Cardiac fibroblast (primary cell): ENCODE data around the gene SUCLG2.

Experiments used
- DNase-seq, 2 donors: peaks; one replicate each; pipeline versions ENCODE4 v3.0.0 to v3.0.0-alpha.2; 2010; ENCODE audit warnings: low read depth in 2 of 2
- H3K4me3 ChIP-seq, 2 donors: replicated peaks in 1 of 2; 1 replicate in 1 of 2; 2 replicates in 1 of 2; pipeline ENCODE4 v1.5.1; 2011; ENCODE audit warnings: low read depth in 2 of 2, low read length in 2 of 2, mild to moderate bottlenecking in 2 of 2, moderate library complexity in 1 of 2
- TF ChIP-seq, protein P1 (sequence below): IDR thresholded peaks from one replicate; pipeline ENCODE4 v1.5.1; 2011; ENCODE audit warnings: low read depth, mild to moderate bottlenecking, low read length, inconsistent platforms

Gene SUCLG2

DNA sequence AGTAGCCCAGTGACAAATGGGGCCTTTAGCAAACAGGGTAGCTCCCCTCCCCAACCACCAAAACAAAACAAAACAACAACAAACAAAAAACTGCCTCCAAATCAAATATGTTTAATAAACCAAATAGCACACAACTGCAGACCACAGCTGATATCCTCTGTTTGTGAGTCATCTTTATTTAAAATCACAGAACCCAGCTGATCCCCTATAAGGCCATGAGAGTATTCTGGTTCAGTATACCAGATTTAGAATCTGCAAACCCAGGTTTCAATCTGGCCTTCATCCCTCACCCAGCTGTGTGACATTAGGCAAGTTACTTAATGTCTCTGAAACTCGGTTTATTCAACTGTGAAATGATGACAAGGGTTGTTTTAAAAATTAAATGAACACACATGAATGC is 124.5 kb downstream of the SUCLG2 start:
- no peak overlapping the region for H3K4me3 ChIP-seq
- DNase-seq: peak in 1 of 2 donors; percentile 35
- TF ChIP-seq, protein P1, sequence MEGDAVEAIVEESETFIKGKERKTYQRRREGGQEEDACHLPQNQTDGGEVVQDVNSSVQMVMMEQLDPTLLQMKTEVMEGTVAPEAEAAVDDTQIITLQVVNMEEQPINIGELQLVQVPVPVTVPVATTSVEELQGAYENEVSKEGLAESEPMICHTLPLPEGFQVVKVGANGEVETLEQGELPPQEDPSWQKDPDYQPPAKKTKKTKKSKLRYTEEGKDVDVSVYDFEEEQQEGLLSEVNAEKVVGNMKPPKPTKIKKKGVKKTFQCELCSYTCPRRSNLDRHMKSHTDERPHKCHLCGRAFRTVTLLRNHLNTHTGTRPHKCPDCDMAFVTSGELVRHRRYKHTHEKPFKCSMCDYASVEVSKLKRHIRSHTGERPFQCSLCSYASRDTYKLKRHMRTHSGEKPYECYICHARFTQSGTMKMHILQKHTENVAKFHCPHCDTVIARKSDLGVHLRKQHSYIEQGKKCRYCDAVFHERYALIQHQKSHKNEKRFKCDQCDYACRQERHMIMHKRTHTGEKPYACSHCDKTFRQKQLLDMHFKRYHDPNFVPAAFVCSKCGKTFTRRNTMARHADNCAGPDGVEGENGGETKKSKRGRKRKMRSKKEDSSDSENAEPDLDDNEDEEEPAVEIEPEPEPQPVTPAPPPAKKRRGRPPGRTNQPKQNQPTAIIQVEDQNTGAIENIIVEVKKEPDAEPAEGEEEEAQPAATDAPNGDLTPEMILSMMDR: no peak

DNA sequence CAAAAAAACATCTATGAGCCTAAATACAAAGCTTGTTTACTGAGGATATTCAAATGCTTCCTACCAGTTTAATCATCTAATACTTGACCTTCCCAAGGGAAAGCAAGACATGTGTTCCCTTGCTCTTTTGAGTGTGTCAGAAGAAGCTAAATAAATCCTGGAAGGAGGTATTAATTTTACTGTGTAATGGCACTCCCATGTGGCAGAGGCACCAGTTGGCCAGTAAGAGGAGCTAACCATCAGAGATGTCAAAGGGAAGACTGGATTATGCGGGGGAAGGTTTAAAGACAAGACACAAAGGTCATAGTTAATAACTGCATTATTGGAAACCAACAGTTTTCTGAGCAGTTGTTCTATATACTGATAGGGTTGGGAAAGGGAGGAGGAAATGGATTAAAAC is 125.1 kb downstream of the SUCLG2 start:
- no peak for DNase-seq
- H3K4me3 ChIP-seq: no peak overlapping the region
- TF ChIP-seq, protein P1: no peak

DNA sequence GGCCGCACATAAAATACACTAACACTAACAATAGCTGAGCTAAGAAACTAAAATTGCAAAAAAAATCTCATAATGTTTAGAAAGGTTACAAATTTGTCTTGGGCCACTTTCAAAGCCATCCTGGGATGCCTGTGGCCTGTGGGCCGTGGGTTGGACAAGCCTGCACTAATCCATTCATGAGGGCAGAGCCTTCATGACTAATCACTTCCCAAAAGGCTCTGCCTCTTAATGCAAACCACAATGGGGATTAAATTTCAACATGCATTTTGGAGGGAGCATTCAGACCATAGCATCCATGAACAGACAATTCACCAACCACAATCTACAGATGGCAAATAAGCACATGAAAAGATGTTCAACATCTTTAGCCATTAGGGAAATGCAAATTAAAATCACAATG is 128.2 kb downstream of the SUCLG2 start:
- DNase-seq: peak; percentile 68 to 77
- TF ChIP-seq, protein P1: no peak

GRCh38 chr3:67524046-67524445 is 130.4 kb downstream of the SUCLG2 start:
- no peak overlapping the region for H3K4me3 ChIP-seq
- DNase-seq: peak in 1 of 2 donors; percentile 29
- TF ChIP-seq, protein P1: no peak

More for the DNA sequence above, 128.2 kb downstream of the SUCLG2 start:
- H3K4me3 ChIP-seq: no peak overlapping the region

- TF ChIP-seq, protein P1: no peak
- DNase-seq: no peak
- H3K4me3 ChIP-seq: no peak overlapping the region
Measured at GRCh38 chr3:67522081-67522480, 132.3 kb downstream of the SUCLG2 start.

- TF ChIP-seq, protein P1: no peak
- H3K4me3 ChIP-seq: no peak overlapping the region
- no peak for DNase-seq
Measured at GRCh38 chr3:67521053-67521646, 133.3 kb downstream of the SUCLG2 start.

DNA sequence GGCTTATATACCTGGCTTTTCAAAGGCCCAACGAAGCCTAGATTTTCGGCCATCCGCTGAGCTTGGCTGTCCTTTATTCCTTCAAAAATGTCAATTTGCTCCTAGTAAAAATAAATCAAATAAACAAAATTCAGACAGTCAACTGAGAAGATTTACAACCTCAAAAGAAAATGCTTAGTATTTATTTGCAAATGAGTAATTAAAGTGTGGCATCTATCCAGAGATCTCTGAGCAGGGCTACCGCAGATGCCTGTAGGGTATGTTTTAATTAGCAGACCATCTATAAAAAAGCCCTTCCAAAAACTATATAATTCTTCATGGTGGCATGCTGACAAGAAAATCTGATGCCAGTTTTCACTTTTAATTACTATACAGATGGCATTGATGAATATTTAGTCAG is 136.2 kb downstream of the SUCLG2 start:
- TF ChIP-seq, protein P1: no peak
- no peak overlapping the region for H3K4me3 ChIP-seq
- DNase-seq: no peak
